Measurements from ENCODE around the gene MLXIP. TPM values are rescaled to one million over a fixed set of nuclear protein-coding genes. Genes with fewer than 3 reads are reported as not detected.
"Not testable (repeated sequence)": the region's sequence is repeated elsewhere in the genome, so short reads cannot be mapped to it uniquely, and the experiment has no call there.

MLXIP gene
- total RNA-seq, 8 experiments from 2014 or later: 7.5 to 27.5 (median 15.2) TPM

GRCh38 chr12:122041458-122041857 is 37.1 kb upstream of the MLXIP start:
- H3K27ac ChIP-seq; H3K4me1 ChIP-seq (replicated peaks in 1 of 2); in situ Hi-C loops (cut with MboI; ENCODE audit: low pct_unique_long_range_greater_than_20kb in 2 of 9, low sequenced_read_pairs in 9 of 9, unreplicated experiment in 9 of 9); ATAC-seq (replicated peaks in 6 of 8); H3K4me3 ChIP-seq: not testable (repeated sequence)
- WGBS, 10 experiments: 90 to 100% (median 100%) methylated on average over 1 to 2 of the region's 3 CpGs; no CpG with 5 or more reads in 7 of the 10 experiments

GRCh38 chr12:122042910-122043309 is 35.6 kb upstream of the MLXIP start:
- in situ Hi-C loops (cut with MboI; ENCODE audit: low pct_unique_long_range_greater_than_20kb in 2 of 9, low sequenced_read_pairs in 9 of 9, unreplicated experiment in 9 of 9): no loop called here
- 0 to 100% (median 82%) methylated on average over 1 to 11 of the region's 11 CpGs for WGBS, 10 experiments
- Histone ChIP-seq H3K4me3 (no peak overlapping the region), H3K27ac (no peak overlapping the region), H3K4me1 (replicated peaks in 1 of 2) (no peaks in the 10 kb centered on the region)
- no peak for ATAC-seq (replicated peaks in 6 of 8)

DNA sequence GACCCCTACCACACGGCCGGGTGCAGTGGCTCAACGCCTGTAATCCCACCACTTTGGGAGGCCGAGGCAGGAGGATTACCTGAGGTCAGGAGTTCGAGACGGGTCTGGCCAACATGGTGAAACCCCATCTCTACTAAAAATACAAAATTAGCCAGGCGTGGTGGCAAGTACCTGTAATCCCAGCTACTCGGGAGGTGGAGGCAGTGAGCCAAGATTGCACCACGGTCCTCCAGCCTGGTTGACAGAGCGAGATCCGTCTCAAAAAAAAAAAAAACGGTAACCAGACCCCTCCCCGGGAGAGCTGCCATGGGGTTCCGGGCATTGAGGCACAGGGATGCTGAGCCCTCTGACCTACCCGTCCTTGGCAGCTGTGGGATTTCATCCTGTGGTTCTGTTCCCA is 35.1 kb upstream of the MLXIP start:
- WGBS, 10 experiments: 96% methylated on average over 4 of the region's 15 CpGs; no CpG with 5 or more reads in 9 of the 10 experiments
- Histone ChIP-seq H3K4me3 (no peak overlapping the region), H3K4me1 (replicated peaks in 1 of 2) (no peaks in the 10 kb centered on the region), H3K27ac (no peak overlapping the region)
- in situ Hi-C loops (cut with MboI; ENCODE audit: low pct_unique_long_range_greater_than_20kb in 2 of 9, low sequenced_read_pairs in 9 of 9, unreplicated experiment in 9 of 9): no loop called here
- ATAC-seq (replicated peaks in 6 of 8): no peak

GRCh38 chr12:122045262-122045661 is 33.3 kb upstream of the MLXIP start:
- no peak overlapping the region for H3K4me3 ChIP-seq
- WGBS, 10 experiments: 80 to 100% (median 100%) methylated on average over 1 to 4 of the region's 7 CpGs; no CpG with 5 or more reads in 3 of the 10 experiments
- no peak for ATAC-seq (replicated peaks in 6 of 8)
- in situ Hi-C loops (cut with MboI; ENCODE audit: low pct_unique_long_range_greater_than_20kb in 2 of 9, low sequenced_read_pairs in 9 of 9, unreplicated experiment in 9 of 9): no loop called here
- no peak overlapping the region for H3K27ac ChIP-seq
- H3K4me1 ChIP-seq (replicated peaks in 1 of 2): no peaks in the 10 kb centered on the region

DNA sequence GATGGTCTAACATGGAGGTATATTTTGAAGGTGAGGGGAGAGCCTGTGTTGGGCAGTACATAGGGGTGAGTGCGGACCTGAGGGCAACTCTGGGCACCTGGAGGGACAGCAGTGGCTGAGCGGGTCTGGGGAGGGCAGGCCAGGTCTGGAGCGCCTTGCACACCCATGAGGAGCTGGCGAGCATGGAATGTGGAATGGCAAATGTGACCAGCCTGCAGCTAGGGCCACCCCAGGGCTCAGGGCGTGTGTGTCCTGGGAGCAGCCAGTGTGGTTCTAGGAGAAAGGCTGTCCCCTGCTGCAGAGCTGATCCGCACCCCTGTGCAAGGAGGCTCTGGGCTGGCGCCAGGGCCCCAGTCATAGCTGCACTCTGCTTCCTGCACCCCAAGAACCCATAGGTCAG is 32.4 kb upstream of the MLXIP start:
- Histone ChIP-seq H3K4me1 (replicated peaks in 1 of 2) (no peaks in the 10 kb centered on the region), H3K4me3 (no peak overlapping the region), H3K27ac (no peak overlapping the region)
- in situ Hi-C loops (cut with MboI; ENCODE audit: low pct_unique_long_range_greater_than_20kb in 2 of 9, low sequenced_read_pairs in 9 of 9, unreplicated experiment in 9 of 9): no loop called here
- ATAC-seq (replicated peaks in 6 of 8): no peak
- 61 to 100% methylated on average over 1 to 3 of the region's 7 CpGs; no CpG with 5 or more reads in 8 of the 10 experiments for WGBS, 10 experiments

DNA sequence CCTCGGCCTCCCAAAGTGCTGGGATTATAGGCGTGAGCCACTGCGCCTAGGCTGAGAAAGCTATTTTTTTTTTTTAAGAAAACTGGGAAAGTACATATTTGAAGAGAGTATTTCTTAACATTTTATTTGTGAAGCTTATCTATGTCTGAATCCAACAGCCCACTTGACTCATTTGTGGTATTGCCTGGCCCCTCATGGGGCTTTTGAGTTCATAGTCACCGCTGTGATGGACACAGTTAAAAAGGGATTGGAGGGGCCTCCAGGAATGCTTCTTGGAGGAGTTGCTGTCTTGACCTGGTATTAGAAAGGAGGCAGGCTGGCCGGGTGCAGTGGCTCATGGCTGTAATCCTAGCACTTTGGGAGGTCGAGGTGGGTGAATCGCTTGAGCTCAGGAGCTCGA is 30.4 kb upstream of the MLXIP start:
- ATAC-seq (replicated peaks in 6 of 8): no peak
- Histone ChIP-seq H3K4me3 (no peak overlapping the region), H3K27ac (no peak overlapping the region), H3K4me1 (replicated peaks in 1 of 2) (no peaks in the 10 kb centered on the region)
- in situ Hi-C loops (cut with MboI; ENCODE audit: low pct_unique_long_range_greater_than_20kb in 2 of 9, low sequenced_read_pairs in 9 of 9, unreplicated experiment in 9 of 9): no loop called here
- 83 to 100% (median 94%) methylated on average over 1 to 8 of the region's 8 CpGs; no CpG with 5 or more reads in 3 of the 10 experiments for WGBS, 10 experiments

DNA sequence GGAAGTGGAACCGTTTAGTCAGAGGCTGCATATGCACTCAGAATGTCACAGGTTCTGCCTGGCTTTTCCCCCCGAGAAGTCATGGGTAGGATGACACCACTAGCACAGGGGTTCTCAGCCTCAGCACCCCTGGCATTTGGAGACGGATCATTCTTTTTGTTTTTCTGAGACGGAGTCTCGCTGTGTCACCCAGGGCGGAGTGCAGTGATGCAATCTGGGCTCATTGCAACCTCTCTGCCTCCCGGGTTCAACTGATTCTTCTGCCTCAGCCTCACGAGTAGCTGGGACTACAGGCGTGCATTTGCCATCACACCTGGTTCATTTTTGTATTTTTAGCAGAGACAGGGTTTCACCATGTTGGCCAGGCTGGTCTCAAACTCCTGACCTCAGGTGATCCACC is 28.7 kb upstream of the MLXIP start:
- in situ Hi-C loops (cut with MboI; ENCODE audit: low pct_unique_long_range_greater_than_20kb in 2 of 9, low sequenced_read_pairs in 9 of 9, unreplicated experiment in 9 of 9): loop anchor here in 3 of 9 experiments (10.0 kb wide), 2 partner anchors 75 to 85 kb away; no protein-coding TSS in a partner anchor
- no peak overlapping the region for H3K27ac ChIP-seq
- H3K4me3 ChIP-seq: no peak overlapping the region
- WGBS, 10 experiments: 60 to 100% (median 73%) methylated on average over 1 to 3 of the region's 9 CpGs; no CpG with 5 or more reads in 5 of the 10 experiments
- no peak for ATAC-seq (replicated peaks in 6 of 8)
- no peaks in the 10 kb centered on the region for H3K4me1 ChIP-seq (replicated peaks in 1 of 2)

DNA sequence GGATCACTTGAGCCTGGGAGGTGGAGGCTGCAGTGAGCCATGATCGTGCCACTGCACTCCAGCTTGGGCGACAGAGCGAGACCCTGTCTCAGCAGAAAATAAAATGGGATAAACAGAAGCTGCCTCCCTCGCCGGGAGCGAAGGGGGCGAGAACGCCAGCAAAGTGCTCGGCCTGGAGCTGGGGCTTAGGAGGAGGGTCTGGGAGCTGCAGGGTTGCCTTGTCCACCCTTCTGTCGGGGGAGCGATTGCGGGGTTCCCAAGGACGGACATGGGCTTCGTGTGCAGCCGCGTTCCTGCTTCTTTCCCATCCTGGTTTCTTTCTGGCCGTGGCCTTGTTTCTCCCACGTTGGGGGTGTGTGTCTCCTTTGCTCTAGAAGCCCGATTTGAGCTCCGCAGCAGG is 27.9 kb upstream of the MLXIP start:
- Histone ChIP-seq H3K4me1 (replicated peaks in 1 of 2) (no peaks in the 10 kb centered on the region), H3K4me3 (no peak overlapping the region), H3K27ac (no peak overlapping the region)
- ATAC-seq (replicated peaks in 6 of 8): no peak
- in situ Hi-C loops (cut with MboI; ENCODE audit: low pct_unique_long_range_greater_than_20kb in 2 of 9, low sequenced_read_pairs in 9 of 9, unreplicated experiment in 9 of 9): loop anchor here in 3 of 9 experiments (10.0 kb wide), 2 partner anchors 74 to 84 kb away; no protein-coding TSS in a partner anchor
- WGBS, 10 experiments: 80 to 100% (median 95%) methylated on average over 1 to 12 of the region's 20 CpGs; no CpG with 5 or more reads in 3 of the 10 experiments

DNA sequence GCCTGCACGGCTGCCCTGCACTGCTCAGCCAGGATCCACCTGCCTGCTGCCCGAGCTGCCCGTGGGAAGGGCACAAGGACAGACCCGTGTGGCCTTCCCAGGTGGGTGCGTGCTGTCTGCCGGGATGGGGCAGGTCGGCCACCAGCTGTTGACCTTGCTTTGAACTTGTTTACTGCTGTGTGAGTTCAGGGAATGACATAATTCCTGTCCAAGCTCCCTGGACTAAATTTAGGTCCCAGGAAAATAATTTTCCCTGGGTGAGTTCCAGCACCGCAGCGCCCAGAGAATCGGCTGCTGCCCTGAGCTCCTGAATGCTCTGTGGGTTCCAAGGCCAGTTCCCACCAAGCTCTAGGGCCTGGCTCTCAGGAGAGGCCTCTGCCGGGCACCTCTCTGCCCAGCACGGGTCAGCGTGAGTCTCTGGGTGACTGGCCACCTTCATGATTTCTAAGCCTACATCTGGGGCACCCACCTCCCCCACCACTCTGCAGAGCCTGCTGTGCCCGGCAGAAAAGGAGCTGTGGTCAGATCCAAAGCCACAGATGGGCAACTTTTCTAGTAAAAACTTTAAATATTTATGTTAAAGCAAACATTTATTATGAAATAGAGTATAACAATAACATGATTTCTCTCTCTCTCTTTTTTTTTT is 27.2 kb upstream of the MLXIP start:
- Histone ChIP-seq H3K4me3 (no peak overlapping the region), H3K4me1 (replicated peaks in 1 of 2) (no peaks in the 10 kb centered on the region), H3K27ac (no peak overlapping the region)
- ATAC-seq (replicated peaks in 6 of 8): no peak
- 60 to 100% (median 93%) methylated on average over 1 to 5 of the region's 14 CpGs; no CpG with 5 or more reads in 5 of the 10 experiments for WGBS, 10 experiments
- in situ Hi-C loops (cut with MboI; ENCODE audit: low pct_unique_long_range_greater_than_20kb in 2 of 9, low sequenced_read_pairs in 9 of 9, unreplicated experiment in 9 of 9): loop anchor here in 3 of 9 experiments (10.0 kb wide), 2 partner anchors 73 to 83 kb away; no protein-coding TSS in a partner anchor

DNA sequence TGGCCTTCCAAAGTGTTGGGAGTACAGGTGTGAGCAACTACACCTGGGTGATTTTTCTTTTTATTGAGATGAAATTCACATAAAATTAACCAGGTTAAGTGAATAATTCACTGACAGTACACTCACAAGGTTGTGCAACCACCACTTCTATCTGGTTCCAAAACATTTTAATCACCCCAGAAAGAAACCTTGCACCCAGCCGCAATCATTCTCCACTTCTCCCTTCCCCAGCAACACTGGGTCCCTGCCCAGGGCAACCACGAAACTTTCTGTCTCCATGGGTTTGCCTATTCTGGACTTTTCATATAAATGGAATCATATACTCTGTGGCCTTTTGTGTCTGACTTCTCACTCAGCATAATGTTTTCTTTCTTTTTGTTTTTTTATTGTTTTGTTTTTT is 26.3 kb upstream of the MLXIP start:
- H3K27ac ChIP-seq: no peak overlapping the region
- no peak for ATAC-seq (replicated peaks in 6 of 8)
- H3K4me3 ChIP-seq: no peak overlapping the region
- in situ Hi-C loops (cut with MboI; ENCODE audit: low pct_unique_long_range_greater_than_20kb in 2 of 9, low sequenced_read_pairs in 9 of 9, unreplicated experiment in 9 of 9): loop anchor here in 3 of 9 experiments (10.0 kb wide), 2 partner anchors 73 to 83 kb away; no protein-coding TSS in a partner anchor
- WGBS, 10 experiments: 83 to 100% (median 95%) methylated on average over 1 to 2 of the region's 2 CpGs; no CpG with 5 or more reads in 1 of the 10 experiments
- no peaks in the 10 kb centered on the region for H3K4me1 ChIP-seq (replicated peaks in 1 of 2)

GRCh38 chr12:122054842-122055520 is 23.6 kb upstream of the MLXIP start:
- in situ Hi-C loops (cut with MboI; ENCODE audit: low pct_unique_long_range_greater_than_20kb in 2 of 9, low sequenced_read_pairs in 9 of 9, unreplicated experiment in 9 of 9): loop anchor here in 3 of 9 experiments (10.0 kb wide), 2 partner anchors 70 to 80 kb away; no protein-coding TSS in a partner anchor
- Histone ChIP-seq H3K4me3 (no peak overlapping the region), H3K27ac (no peak overlapping the region), H3K4me1 (replicated peaks in 1 of 2) (no peaks in the 10 kb centered on the region)
- ATAC-seq (replicated peaks in 6 of 8): no peak
- WGBS, 10 experiments: 60 to 100% (median 80%) methylated on average over 1 to 6 of the region's 27 CpGs; no CpG with 5 or more reads in 4 of the 10 experiments

- 93 to 100% (median 100%) methylated on average over 1 to 5 of the region's 7 CpGs; no CpG with 5 or more reads in 4 of the 10 experiments for WGBS, 10 experiments
- not testable (repeated sequence) for H3K27ac ChIP-seq; H3K4me3 ChIP-seq; H3K4me1 ChIP-seq (replicated peaks in 1 of 2); ATAC-seq (replicated peaks in 6 of 8)
- in situ Hi-C loops (cut with MboI; ENCODE audit: low pct_unique_long_range_greater_than_20kb in 2 of 9, low sequenced_read_pairs in 9 of 9, unreplicated experiment in 9 of 9): loop anchor here in 3 of 9 experiments (10.0 kb wide), 2 partner anchors 68 to 78 kb away; no protein-coding TSS in a partner anchor
These were observed 22.1 kb upstream of the MLXIP start for GRCh38 chr12:122056406-122056805.

All from motor neuron (in vitro differentiated cells).